Measurements from ENCODE around the gene OR10G6.

- no peak for TF ChIP-seq CTCF (conservative IDR thresholded peaks at IDR 0.05; ENCODE audit: low read length)
- TF ChIP-seq EZH2phosphoT487 (IDR thresholded peaks at IDR 0.05; ENCODE audit: borderline replicate concordance, low read depth, low read length), result no peak
Measured at GRCh38 chr11:123945132-123945531, 49.8 kb downstream of the OR10G6 start.

Data from OCI-LY7 (cell line).